Activated naive CD4-positive, alpha-beta T cell treated with anti-CD3 and anti-CD28 coated beads for 36 hours (primary cell): ENCODE data around the gene BEND3. TPM values are rescaled to one million over a fixed set of nuclear protein-coding genes. Genes with fewer than 3 reads are reported as not detected.
"Not testable (repeated sequence)": the region's sequence is repeated elsewhere in the genome, so short reads cannot be mapped to it uniquely, and the experiment has no call there.

Experiments
- CTCF ChIA-PET: fragments of 350-600 bp; sonication (Branson Sonifier 250); formaldehyde crosslinking; loops from one replicate; lab custom pipeline; 2021; ENCODE audit warnings: antibody characterized with exemption; lab: Charles Lee
- DNase-seq: peaks from one replicate; pipeline ENCODE4 v3.0.0-alpha.2; 2020
- H3K27ac Mint-ChIP-seq: one replicate; pipeline ENCODE4 v1.8.0; 2021; ENCODE audit warnings: mild to moderate bottlenecking, mixed read lengths
- H3K27me3 Mint-ChIP-seq: one replicate; pipeline ENCODE4 v1.8.0; 2021; ENCODE audit warnings: low read depth, mixed read lengths
- H3K36me3 Mint-ChIP-seq: one replicate; pipeline ENCODE4 v1.8.0; 2021; ENCODE audit warnings: low read depth, mixed read lengths
- H3K4me1 Mint-ChIP-seq: one replicate; pipeline ENCODE4 v1.8.0; 2021; ENCODE audit warnings: low read depth, mixed read lengths
- H3K4me3 Mint-ChIP-seq: one replicate; pipeline ENCODE4 v1.8.0; 2021; ENCODE audit warnings: mild to moderate bottlenecking, moderate library complexity, mixed read lengths
- H3K9me3 Mint-ChIP-seq: one replicate; pipeline ENCODE4 v1.8.0; 2021; ENCODE audit warnings: mixed read lengths
- intact Hi-C: fragments of 100-400 bp; cut with micrococcal nuclease; formaldehyde crosslinking; loops from one replicate; pipeline ENCODE4 v1.15.1; 2023
- total RNA-seq, 2 experiments: library from RNA; stranded (reverse); gene quantifications; one replicate each; pipeline ENCODE4 v1.2.3, GENCODE V29; 2021

BEND3 gene
- total RNA-seq, 2 experiments from 2014 or later: 2.0 to 2.6 TPM

DNA sequence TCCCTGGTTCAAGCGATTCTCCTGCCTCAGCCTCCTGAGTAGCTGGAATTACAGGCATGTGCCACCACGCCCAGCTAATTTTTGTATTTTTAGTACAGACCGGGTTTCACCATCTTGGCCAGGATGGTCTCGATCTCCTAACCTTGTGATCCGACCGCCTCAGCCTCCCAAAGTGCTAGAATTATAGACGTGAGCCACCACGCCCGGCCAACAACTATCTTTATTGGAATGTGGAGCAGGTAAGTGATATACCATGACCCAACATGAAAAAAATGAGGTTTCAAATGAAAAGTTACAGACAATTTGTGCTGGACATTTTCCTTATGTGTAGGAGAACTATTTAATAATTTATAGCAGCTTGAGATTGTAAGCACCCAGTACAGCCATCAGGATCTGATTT, 3.2 kb upstream of the BEND3 start:
- H3K36me3 Mint-ChIP-seq, H3K4me3 Mint-ChIP-seq, DNase-seq, H3K27me3 Mint-ChIP-seq, H3K9me3 Mint-ChIP-seq, H3K27ac Mint-ChIP-seq: not testable (repeated sequence)
- intact Hi-C loops: loop anchor here (5.0 to 10.0 kb wide), 3 partner anchors 491 to 1176 kb away; partner anchors contain the start of genes AFG1L, ATG5, QRSL1 and RTN4IP1
- H3K4me1 Mint-ChIP-seq: peaks cover 14% of the 10 kb centered on the region
- CTCF ChIA-PET: interaction anchor here (0.6 kb wide), 1 partner anchor 121 kb away, joined by 3 read pairs; no protein-coding TSS in a partner anchor

DNA sequence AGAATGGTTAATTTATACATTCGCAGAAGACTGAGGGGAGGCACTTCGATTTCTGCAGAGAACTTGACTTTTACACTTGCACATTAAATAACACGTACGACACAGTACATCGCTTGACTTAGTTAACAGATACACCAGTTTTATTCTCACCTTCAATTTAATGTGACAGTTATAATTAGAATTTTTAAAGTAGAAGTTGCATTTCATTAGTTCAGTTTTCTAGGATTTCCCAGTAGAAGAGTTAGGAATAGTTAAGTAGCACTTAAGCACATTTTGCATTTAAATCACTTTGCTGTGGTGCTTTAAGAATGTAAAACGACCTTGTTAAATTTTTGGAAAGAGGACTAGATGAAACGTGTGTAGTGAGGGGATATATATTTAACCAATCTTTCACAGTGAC, 1.6 kb upstream of the BEND3 start:
- CTCF ChIA-PET: interaction anchor here (0.8 kb wide), 1 partner anchor 32 kb away, joined by 3 read pairs; no protein-coding TSS in a partner anchor
- intact Hi-C loops: loop anchor here (1.0 to 10.0 kb wide), 5 partner anchors 342 to 1178 kb away; partner anchors contain the start of genes AFG1L, ATG5, PDSS2 and QRSL1
- no peaks in the 10 kb centered on the region for H3K9me3 Mint-ChIP-seq
- no peak for DNase-seq
- no peak overlapping the region for H3K27ac Mint-ChIP-seq
- peaks cover 9% of the 10 kb centered on the region for H3K27me3 Mint-ChIP-seq
- peak overlapping the region; percentile 68 for H3K4me3 Mint-ChIP-seq
- no peaks in the 10 kb centered on the region for H3K36me3 Mint-ChIP-seq
- H3K4me1 Mint-ChIP-seq: peaks cover 16% of the 10 kb centered on the region

DNA sequence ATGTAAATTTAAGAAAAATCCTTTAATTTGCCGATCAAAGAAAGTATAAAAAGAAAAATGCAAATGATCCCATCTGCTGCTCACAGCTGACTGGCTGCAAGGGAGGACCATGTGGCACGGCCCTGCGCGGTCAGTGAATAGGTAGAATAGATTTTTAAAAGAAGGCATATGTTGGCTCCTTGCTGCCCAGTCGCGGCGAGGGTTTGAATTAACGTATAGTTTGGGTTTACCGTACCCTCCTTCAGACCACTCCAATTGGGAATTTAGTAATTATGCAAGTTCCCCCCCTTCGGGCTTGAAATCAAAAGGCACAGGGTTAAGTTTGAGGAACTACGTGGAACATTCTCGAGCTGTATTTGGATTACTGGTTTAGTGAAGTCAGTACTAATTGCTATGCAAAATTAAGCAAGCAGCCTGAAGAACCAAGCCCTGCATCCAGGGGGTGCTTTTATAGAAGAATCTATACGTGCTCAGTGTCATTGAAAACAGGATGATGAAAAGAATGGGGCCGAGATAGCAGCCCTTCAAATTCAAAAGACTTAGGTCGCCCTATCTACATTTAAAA, 1.1 kb upstream of the BEND3 start:
- H3K4me1 Mint-ChIP-seq: peaks cover 16% of the 10 kb centered on the region
- CTCF ChIA-PET: interaction anchor here (0.6 to 1.6 kb wide), 4 partner anchors 32 to 597 kb away, joined by 3 to 8 read pairs (median 5); partner anchors contain the start of gene MTRES1
- intact Hi-C loops: loop anchor here (1.0 to 10.0 kb wide), 5 partner anchors 343 to 1178 kb away; partner anchors contain the start of genes AFG1L, ATG5, PDSS2 and QRSL1
- peaks cover 9% of the 10 kb centered on the region for H3K27me3 Mint-ChIP-seq
- no peaks in the 10 kb centered on the region for H3K36me3 Mint-ChIP-seq
- peak; percentile 46 for DNase-seq
- H3K27ac Mint-ChIP-seq: peak overlapping the region; percentile 46
- H3K9me3 Mint-ChIP-seq: no peaks in the 10 kb centered on the region
- peak overlapping the region; percentile 68 for H3K4me3 Mint-ChIP-seq

DNA sequence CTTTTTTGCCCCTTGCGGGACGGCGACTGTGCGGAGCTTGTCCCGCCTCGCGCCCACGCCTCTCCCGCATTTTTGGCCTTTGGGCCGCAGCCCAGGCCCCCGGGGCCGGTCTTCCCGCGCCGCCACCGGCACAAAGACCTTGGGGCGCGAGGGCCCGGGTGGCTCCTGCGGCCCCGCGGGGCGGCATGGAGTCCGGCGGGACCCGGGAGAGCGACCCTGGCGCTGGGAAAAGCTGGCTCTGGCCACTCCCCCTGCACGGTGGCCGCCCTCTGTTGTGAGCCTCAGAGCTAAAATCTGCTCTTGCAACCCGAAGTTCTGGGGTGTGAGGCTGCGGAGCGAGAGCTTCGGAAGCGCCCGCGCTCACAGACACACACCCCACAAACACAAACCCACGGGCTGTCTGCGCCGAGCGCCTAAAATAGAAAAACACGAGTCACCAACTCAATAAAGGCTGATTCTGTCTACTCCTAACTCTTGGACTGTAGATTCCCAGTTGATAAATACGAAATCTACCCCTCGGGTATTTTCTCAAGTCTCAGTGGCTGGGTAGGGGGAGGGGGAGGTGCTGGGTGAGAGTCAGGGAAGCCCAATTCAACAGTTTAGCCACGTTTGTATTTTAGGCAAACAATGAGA, 496 bp upstream of the BEND3 start:
- CTCF ChIA-PET: interaction anchor here (0.6 to 1.6 kb wide), 4 partner anchors 31 to 597 kb away, joined by 3 to 8 read pairs (median 5); partner anchors contain the start of gene MTRES1
- intact Hi-C loops: loop anchor here (1.0 to 10.0 kb wide), 5 partner anchors 343 to 1179 kb away; partner anchors contain the start of genes AFG1L, ATG5, PDSS2 and QRSL1
- H3K36me3 Mint-ChIP-seq: no peaks in the 10 kb centered on the region
- peak overlapping the region; percentile 46 for H3K27ac Mint-ChIP-seq
- H3K27me3 Mint-ChIP-seq: peaks cover 9% of the 10 kb centered on the region
- H3K4me1 Mint-ChIP-seq: peaks cover 16% of the 10 kb centered on the region
- H3K4me3 Mint-ChIP-seq: peak overlapping the region; percentile 69
- peak; percentile 21 for DNase-seq
- H3K9me3 Mint-ChIP-seq: no peaks in the 10 kb centered on the region

DNA sequence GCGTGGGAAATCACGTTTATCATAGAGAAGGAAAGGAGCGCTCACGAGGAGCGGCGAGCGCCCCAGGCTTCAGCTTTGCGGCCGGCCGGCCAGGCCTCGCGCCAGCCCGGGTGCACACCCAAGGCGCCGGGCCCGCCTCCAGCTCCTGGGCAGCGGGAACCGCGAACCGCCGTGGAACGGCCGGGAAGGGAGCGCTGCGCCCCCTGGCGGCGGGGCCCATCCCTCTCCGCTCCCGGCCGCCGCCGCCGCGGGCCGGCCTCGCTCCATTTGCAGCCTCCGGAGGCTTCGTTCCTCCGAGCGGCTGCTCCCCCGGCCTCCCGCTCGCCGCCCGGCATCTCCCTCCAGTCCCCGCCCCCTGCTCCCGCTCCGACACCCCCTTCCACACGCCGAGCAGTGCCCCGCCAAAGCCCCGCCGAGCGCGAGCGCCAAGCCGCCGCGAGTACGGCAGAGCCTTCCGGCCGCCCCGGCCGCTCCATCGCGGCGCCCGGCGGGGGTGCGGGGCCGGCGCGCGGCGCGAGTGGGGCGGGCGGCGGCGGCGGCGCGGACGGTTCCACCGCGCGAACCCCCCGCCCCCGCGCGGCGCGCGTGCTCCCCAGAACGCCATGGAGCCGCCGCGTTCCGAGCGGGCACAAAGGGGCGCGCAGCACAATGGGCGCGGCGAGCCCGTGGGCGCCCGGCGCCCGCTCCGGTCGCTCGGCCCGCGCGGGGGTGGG, 946 bp downstream of the BEND3 start:
- no peaks in the 10 kb centered on the region for H3K9me3 Mint-ChIP-seq
- no peaks in the 10 kb centered on the region for H3K36me3 Mint-ChIP-seq
- intact Hi-C loops: loop anchor here (1.0 to 10.0 kb wide), 4 partner anchors 52 to 1180 kb away; partner anchors contain the start of genes AFG1L, ATG5 and MTRES1
- H3K27me3 Mint-ChIP-seq: peaks cover 9% of the 10 kb centered on the region
- peak overlapping the region; percentile 66 for H3K27ac Mint-ChIP-seq
- H3K4me1 Mint-ChIP-seq: peaks cover 16% of the 10 kb centered on the region
- CTCF ChIA-PET: interaction anchor here (0.6 to 2.0 kb wide), 12 partner anchors 12 to 1772 kb away, joined by 3 to 15 read pairs (median 4); partner anchors contain the start of gene MTRES1
- DNase-seq: peak; percentile 62
- H3K4me3 Mint-ChIP-seq: peak overlapping the region; percentile 77

DNA sequence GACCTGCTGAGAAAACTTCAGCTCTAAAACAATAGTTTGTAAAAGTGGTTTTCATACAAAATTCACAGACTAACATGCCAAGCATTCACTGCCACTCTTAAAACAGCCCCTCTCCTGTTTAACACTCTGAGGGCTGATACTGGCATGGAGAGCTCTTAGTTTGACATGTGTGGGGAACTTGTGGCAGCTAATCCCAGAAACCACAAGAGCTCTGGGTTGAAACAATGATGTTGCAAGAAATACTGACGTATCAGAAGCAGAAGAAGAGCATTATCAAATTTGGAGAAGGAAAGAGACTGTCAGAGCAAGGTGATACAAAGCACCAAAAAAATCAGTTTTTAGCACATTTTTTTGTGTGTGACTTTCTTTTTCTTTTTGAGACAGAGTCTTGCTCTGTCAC, 5.1 kb downstream of the BEND3 start:
- no peaks in the 10 kb centered on the region for H3K36me3 Mint-ChIP-seq
- CTCF ChIA-PET: interaction anchor here (0.6 kb wide), 1 partner anchor 24 kb away, joined by 3 read pairs; no protein-coding TSS in a partner anchor
- intact Hi-C loops: loop anchor here (5.0 to 10.0 kb wide), 3 partner anchors 48 to 1185 kb away; partner anchors contain the start of genes AFG1L and ATG5
- H3K9me3 Mint-ChIP-seq: no peaks in the 10 kb centered on the region
- DNase-seq: no peak
- no peak overlapping the region for H3K27ac Mint-ChIP-seq
- no peaks in the 10 kb centered on the region for H3K27me3 Mint-ChIP-seq
- H3K4me3 Mint-ChIP-seq: no peak overlapping the region
- peaks cover 6% of the 10 kb centered on the region for H3K4me1 Mint-ChIP-seq

DNA sequence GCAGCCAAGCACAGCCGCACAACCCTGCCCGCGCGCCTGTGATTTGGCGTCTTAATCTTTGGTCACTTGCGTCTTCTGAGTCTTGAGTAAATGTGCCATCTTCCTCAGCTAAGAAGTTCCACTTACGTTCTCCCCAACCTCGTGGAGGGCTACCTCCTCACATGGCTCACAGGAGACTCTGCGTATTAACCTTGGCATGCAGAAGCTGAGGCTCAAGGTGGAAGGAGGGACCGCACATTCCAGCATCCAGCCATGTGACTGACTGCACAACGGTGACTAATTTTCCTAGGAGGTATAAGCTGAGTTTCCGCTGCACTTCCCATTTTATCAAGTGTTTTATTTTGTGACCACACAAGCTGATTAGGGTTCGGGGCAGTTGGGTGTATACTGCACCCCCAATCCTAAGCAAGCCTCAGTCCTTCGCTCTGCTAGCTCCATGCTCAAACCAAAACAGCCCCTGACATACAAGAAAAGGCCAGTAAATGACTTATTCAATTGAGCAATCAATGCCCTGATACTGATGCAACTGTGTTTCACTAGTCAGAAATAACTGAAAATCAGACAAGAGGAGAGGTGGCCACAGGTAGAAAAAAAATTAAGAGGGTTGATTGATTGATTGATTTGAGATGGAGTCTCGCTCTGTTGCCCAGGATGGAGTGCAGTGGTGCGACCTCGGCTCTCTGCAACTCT, 7.0 kb downstream of the BEND3 start:
- no peak for DNase-seq
- Mint-ChIP-seq H3K4me1 (peaks cover under 1% of the 10 kb centered on the region), H3K4me3 (no peak overlapping the region), H3K27ac (no peak overlapping the region), H3K36me3 (no peaks in the 10 kb centered on the region), H3K9me3 (no peaks in the 10 kb centered on the region), H3K27me3 (no peaks in the 10 kb centered on the region)
- CTCF ChIA-PET: interaction anchor here (0.6 kb wide), 1 partner anchor 49 kb away, joined by 3 read pairs; no protein-coding TSS in a partner anchor
- intact Hi-C loops: no loop called here

DNA sequence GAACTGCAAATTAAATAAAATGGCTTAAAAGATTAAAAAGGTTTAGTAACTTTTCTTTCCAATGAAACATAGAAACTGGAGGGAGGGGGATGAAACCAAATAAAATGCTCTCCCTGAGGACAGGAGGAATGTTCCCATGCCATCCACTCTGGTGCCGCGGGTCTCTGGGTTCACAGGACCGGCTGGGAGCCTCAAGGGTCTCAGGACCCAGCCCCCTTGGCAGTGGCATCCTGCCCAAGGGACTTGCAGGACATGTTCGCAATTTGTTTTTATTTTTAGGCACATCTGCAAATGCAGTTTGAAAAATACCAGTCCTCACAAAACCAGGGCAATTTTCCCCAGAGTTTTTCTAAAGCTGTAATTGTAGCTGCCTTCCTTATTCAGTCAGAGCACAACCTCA, 7.5 kb downstream of the BEND3 start:
- no peaks in the 10 kb centered on the region for H3K9me3 Mint-ChIP-seq
- CTCF ChIA-PET: interaction anchor here (0.6 kb wide), 1 partner anchor 48 kb away, joined by 3 read pairs; no protein-coding TSS in a partner anchor
- H3K27me3 Mint-ChIP-seq: no peaks in the 10 kb centered on the region
- no peak overlapping the region for H3K27ac Mint-ChIP-seq
- DNase-seq: no peak
- no peak overlapping the region for H3K4me3 Mint-ChIP-seq
- no peaks in the 10 kb centered on the region for H3K4me1 Mint-ChIP-seq
- no peaks in the 10 kb centered on the region for H3K36me3 Mint-ChIP-seq
- intact Hi-C loops: no loop called here

DNA sequence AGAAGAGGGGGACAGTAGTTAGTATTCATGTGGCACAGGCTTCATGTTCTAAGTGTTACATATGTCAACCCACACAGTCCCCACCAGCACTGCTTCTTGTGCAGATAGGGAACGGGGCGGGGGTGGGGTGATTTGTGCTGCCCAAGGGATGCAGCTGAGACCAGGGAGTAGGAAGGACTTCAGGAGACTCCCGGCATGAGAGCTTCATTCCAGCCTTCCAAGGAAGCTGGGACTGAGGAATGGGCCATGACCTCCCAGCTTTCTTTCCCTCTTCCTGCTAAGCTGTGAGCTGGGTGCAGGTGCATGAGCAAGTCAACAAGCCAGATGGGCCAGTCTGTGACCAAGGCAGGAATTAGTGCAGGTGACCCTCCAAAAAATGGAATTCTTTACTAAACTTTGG, 9.2 kb downstream of the BEND3 start:
- Mint-ChIP-seq H3K36me3 (no peaks in the 10 kb centered on the region), H3K4me1 (no peaks in the 10 kb centered on the region), H3K27ac (no peak overlapping the region), H3K9me3 (no peaks in the 10 kb centered on the region), H3K27me3 (no peaks in the 10 kb centered on the region), H3K4me3 (no peak overlapping the region)
- intact Hi-C loops: no loop called here
- no peak for DNase-seq
- CTCF ChIA-PET: interaction anchor here (0.6 kb wide), 1 partner anchor 569 kb away, joined by 6 read pairs; no protein-coding TSS in a partner anchor

DNA sequence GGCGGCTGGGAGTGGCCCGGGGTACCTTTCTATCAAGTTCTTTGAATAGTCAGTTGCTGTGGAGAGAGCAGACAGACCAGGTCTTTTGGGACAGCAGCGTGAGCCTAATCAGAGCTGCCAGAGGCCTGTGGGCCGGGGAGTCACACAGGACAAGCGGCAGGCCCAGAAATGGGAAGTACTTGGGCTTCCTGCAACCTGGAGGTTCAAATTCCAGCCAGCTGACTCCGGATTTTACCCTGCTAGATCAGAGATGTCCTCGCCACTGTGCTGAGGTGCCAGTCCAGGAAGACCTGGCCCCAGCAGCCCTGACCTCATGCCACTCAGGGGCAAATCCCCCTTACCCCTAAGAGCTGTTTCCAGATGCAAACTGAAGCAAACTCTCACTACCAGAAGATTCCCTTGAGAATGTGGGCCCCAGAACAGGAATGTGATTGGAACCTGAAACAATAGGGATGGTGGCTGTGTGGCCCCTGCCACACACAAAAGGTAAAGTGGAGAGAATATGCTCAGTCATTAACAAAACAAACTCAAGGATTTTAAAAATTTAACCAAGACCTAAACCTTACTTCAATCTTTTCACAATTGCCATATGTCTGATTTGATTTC, 9.7 kb downstream of the BEND3 start:
- Mint-ChIP-seq H3K27ac (no peak overlapping the region), H3K4me3 (no peak overlapping the region), H3K27me3 (no peaks in the 10 kb centered on the region), H3K9me3 (no peaks in the 10 kb centered on the region), H3K4me1 (no peaks in the 10 kb centered on the region), H3K36me3 (no peaks in the 10 kb centered on the region)
- DNase-seq: no peak
- CTCF ChIA-PET: interaction anchor here (0.6 kb wide), 1 partner anchor 570 kb away, joined by 6 read pairs; no protein-coding TSS in a partner anchor
- intact Hi-C loops: no loop called here

DNA sequence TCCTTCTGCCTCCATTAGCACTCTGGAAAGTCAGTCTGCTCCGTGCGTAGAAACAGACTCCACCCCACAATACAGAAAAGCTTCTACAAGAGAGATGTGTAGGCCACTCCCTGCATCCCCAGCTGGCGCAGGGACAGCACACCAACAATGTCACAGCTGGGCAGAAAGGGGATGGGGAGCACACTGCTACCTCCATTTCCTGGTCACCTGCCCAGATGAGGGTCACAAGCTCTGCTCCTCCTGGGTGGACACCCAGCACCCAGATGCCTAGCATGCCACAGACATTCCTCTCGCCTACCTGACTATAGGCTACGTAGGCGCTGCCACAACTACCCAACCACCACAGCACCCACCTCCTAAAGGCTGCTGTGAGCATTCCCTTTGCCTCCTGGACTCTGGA, 12.2 kb downstream of the BEND3 start:
- no peaks in the 10 kb centered on the region for H3K27me3 Mint-ChIP-seq
- intact Hi-C loops: no loop called here
- H3K9me3 Mint-ChIP-seq: no peaks in the 10 kb centered on the region
- H3K4me3 Mint-ChIP-seq: no peak overlapping the region
- peaks cover 8% of the 10 kb centered on the region for H3K4me1 Mint-ChIP-seq
- H3K36me3 Mint-ChIP-seq: peaks cover 3% of the 10 kb centered on the region
- DNase-seq: no peak
- H3K27ac Mint-ChIP-seq: no peak overlapping the region
- CTCF ChIA-PET: interaction anchor here (1.2 kb wide), 1 partner anchor 11 kb away, joined by 3 read pairs; no protein-coding TSS in a partner anchor
